ENCODE measurements around the gene INAFM1. TPM values are rescaled to one million over a fixed set of nuclear protein-coding genes. Genes with fewer than 3 reads are reported as not detected.
A peak's percentile ranks its signal among the peaks of the same experiment; 100 is the strongest.

Gene INAFM1
- total and polyA plus RNA-seq, 9 of the 15 experiments (the other 6 are each of a cell fraction or from before 2014, with no cell fraction given) = 0.71 to 30.9 (median 3.1) TPM

DNA sequence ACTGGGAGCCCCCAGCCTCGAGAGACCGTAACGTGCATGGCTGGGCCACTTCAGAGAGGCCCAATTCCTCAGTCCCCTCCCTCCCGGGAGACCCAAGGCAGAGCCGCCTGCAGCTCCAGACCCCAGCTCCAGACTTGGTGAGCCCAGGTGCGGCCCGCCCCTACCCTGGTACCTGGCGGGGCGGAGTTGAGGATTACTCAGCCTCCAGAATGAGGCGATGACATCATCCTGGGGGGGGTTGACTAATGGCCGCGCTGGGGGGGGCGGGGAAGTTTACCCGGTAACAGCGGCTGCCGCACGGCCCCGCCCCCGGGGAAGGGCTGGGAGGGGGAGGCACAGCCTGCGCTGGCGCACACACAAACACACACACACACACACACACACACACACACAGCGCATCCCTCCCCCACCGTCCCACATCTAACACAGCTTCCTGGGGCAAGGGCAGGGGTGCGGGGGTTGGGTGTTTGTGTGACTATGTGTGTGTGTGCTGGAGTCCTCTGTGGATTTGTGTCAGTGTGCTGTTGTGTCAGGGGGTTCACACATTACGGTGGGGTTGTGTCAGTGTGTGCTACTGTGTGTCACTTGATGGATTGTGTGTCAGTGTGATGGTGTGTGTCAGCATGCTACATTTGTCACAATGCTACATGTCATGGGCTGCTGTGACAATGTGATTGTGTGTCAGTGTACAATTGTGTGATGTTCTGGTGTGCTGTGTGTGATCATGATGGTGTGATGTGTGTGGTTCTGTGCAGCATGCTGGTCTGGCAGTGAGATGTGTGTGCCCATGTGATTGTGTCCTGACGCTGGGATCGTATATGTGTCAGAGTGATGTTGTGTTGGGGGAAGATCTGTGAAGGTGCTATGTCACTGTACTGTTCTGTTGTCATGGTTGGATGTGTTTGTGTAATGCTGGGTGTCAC is 33.4 kb upstream of the INAFM1 start (continued):
- no peak for TF ChIP-seq ZNF586 (CRISPR knock-in tag; conservative IDR thresholded peaks at IDR 0.05)
- TF ChIP-seq, protein P1, sequence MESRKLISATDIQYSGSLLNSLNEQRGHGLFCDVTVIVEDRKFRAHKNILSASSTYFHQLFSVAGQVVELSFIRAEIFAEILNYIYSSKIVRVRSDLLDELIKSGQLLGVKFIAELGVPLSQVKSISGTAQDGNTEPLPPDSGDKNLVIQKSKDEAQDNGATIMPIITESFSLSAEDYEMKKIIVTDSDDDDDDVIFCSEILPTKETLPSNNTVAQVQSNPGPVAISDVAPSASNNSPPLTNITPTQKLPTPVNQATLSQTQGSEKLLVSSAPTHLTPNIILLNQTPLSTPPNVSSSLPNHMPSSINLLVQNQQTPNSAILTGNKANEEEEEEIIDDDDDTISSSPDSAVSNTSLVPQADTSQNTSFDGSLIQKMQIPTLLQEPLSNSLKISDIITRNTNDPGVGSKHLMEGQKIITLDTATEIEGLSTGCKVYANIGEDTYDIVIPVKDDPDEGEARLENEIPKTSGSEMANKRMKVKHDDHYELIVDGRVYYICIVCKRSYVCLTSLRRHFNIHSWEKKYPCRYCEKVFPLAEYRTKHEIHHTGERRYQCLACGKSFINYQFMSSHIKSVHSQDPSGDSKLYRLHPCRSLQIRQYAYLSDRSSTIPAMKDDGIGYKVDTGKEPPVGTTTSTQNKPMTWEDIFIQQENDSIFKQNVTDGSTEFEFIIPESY (CRISPR knock-in tag; IDR thresholded peaks at IDR 0.05) = no peak
- TF ChIP-seq ZNF175 (CRISPR knock-in tag; IDR thresholded peaks at IDR 0.05; ENCODE audit: low read depth) = peak; percentile 60; the same call in 1 of the 2 replicates
- peak; percentile 79; the same call in 1 of the 2 replicates for TF ChIP-seq SMARCA5 (IDR thresholded peaks at IDR 0.05)
- no peak for TF ChIP-seq KAT8 (IDR thresholded peaks at IDR 0.05; ENCODE audit: low read depth)
- TF ChIP-seq CEBPG (CRISPR knock-in tag; IDR thresholded peaks at IDR 0.05) = no peak
- peak; percentile 27 to 79; a peak in 3 of 4 replicates for TF ChIP-seq CEBPG (tag; conservative IDR thresholded peaks at IDR 0.05 in 1 of 2, IDR thresholded peaks at IDR 0.05 in 1 of 2)
- TF ChIP-seq CHD1 (IDR thresholded peaks at IDR 0.05; ENCODE audit: low read length) = no peak
- no peak for TF ChIP-seq TAF1 (IDR thresholded peaks at IDR 0.05; ENCODE audit: control insufficient read depth, extremely low read depth, insufficient read depth, low read length, severe bottlenecking)
- TF ChIP-seq HDGF (IDR thresholded peaks at IDR 0.05) = peak; percentile 77; the same call in 1 of the 2 replicates
- TF ChIP-seq ZNF41 (CRISPR knock-in tag; conservative IDR thresholded peaks at IDR 0.05) = no peak
- TF ChIP-seq, protein P2, sequence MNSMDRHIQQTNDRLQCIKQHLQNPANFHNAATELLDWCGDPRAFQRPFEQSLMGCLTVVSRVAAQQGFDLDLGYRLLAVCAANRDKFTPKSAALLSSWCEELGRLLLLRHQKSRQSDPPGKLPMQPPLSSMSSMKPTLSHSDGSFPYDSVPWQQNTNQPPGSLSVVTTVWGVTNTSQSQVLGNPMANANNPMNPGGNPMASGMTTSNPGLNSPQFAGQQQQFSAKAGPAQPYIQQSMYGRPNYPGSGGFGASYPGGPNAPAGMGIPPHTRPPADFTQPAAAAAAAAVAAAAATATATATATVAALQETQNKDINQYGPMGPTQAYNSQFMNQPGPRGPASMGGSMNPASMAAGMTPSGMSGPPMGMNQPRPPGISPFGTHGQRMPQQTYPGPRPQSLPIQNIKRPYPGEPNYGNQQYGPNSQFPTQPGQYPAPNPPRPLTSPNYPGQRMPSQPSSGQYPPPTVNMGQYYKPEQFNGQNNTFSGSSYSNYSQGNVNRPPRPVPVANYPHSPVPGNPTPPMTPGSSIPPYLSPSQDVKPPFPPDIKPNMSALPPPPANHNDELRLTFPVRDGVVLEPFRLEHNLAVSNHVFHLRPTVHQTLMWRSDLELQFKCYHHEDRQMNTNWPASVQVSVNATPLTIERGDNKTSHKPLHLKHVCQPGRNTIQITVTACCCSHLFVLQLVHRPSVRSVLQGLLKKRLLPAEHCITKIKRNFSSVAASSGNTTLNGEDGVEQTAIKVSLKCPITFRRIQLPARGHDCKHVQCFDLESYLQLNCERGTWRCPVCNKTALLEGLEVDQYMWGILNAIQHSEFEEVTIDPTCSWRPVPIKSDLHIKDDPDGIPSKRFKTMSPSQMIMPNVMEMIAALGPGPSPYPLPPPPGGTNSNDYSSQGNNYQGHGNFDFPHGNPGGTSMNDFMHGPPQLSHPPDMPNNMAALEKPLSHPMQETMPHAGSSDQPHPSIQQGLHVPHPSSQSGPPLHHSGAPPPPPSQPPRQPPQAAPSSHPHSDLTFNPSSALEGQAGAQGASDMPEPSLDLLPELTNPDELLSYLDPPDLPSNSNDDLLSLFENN (IDR thresholded peaks at IDR 0.05; ENCODE audit: low read depth in 2 of 2, low read length in 2 of 2) = no peak
- no peak; the same call in 1 of the 2 replicates for TF ChIP-seq SMARCC2 (IDR thresholded peaks at IDR 0.05; ENCODE audit: low read depth)
- no peak for TF ChIP-seq LCOR (CRISPR knock-in tag; IDR thresholded peaks at IDR 0.05)
- TF ChIP-seq POLR2G (IDR thresholded peaks at IDR 0.05; ENCODE audit: low read depth, low read length) = peak; percentile 71
- no peak for TF ChIP-seq TCFL5 (CRISPR knock-in tag; conservative IDR thresholded peaks at IDR 0.05)
- TF ChIP-seq SETDB1 (IDR thresholded peaks at IDR 0.05; ENCODE audit: low read length) = no peak

All from K562 (cell line).